HG03095 (cell line): ENCODE results near the gene HECW1.

Experiments used
- ATAC-seq: cut with Tn5 transposase; IDR thresholded peaks from one replicate; pipeline ENCODE4 v1.9.1; 2021; ENCODE audit warnings: moderate library complexity; ENCODE audit not compliant: unreplicated experiment

Gene HECW1

DNA sequence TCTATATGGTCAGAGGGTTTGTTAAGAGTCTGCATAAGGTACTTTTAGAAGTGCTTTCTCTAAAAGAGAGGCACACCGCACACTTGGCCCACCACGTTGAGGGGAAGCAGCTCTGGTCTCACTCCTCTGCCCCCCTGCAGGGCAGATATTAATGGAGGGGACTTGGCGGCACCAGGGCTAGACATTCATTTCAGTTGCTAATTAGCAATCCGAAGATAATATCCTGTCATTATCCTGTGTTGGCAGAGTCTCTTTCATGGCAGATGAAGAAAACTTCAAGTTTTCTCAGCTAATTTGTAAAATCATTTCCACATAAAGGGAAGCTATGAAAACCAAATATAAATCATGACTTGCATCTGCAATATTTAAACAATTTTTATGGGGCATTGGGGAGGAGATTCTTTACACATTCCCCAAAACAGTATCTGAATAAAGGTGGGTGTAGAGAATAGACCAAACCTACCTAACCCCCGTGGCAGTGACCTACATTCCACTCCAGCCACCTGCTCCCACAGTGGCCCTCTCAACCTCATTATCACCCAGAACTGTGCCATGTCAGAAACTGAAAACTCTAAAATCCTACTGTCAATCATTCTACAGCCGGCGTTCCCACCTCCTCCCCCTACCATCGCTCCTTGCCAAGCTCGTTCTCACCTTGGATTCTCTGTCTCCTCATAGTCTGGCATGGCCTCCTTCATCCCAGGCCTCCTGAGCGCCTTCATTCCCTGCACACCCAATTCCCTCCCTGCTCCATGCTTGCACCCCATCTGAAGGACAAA, 416.3 kb downstream of the HECW1 start:
- ATAC-seq: no peak

DNA sequence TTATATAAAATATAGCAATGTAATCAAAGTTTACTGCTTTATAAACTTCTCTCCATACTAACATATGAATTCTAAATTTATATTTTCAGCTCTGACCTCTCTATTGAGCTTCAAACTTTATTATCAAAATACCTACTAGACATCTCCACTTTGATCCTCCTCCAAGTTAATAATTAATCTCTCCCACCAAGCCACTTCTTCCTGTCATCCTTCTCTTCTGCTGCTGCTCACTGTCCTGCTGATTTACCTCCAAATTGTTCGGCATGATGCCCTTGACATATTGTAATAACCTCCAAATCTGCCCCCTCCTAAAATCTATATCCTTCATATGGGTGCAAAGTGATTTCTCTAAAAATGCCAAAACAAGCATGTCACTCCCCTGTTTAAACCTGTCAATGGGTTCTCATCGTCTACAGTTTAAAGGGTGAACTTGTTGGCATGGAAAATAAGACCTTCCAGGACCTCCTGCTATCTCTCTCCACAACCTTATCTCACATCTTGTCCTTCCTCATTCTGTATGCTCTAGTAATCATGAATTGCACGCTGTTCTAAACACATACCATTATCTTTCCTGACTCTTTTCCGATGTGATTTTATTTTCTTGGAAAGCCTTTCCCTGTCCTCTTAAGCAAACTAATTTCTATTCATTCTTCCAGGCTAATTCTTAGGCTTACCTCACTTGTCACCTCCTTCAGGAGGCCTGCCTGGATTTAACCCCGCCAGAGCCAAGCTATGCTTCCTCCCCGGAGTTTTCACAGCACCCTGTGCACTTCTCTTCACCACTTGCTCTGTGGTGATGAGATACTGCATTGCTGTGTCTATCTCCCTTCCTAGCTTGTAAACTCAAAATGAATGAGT, 418.3 kb downstream of the HECW1 start:
- no peak for ATAC-seq

DNA sequence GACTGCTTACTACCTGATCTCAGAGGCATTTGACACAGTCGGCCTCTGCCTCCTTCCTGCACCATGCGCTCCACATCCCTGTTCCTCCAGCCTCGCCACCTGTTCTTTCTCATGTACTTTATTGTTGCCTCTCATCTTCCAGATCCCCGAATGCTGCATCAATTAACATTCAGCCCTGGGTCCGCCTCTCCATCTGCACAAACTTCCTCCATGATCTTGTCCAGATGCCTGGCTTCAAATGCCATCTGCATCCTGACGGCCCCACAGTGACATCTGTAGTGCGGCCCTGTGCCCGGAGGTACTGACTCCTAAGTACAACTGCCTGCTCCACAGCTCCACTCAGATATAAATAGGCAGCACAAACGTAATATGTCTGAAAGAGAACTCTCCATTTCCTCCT, 419.3 kb downstream of the HECW1 start:
- no peak for ATAC-seq

DNA sequence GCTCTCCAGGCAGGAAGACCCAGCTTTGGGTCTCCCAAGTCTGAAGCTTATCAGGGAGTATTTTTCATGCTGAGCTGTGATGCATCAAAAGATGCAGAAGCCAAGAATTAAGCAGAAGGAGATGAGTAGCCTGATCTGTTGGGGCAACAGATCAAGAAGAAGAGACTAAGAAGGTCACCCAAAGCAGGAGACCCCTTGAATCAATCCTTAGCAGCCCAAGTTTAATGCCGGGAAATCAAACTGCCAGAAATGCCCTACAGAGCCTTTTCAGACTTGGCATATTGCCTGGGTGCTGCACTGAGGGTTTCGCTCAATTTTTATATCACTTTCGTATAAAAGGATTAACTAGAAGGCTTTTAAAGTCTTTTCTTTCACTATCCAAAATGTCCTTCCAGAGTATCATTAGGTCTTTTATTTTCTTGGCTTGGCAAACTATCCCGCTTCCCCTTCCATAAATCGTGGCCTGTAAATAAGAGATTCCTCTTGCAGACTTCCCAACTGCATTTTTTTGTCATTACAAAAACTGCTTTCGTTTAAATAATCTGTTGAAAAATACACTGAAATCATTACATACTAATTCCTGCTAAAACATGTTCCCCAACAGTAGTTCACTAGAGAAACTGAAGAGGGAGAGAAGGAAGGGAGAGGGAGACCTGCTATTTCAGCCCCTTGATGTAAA, 421.5 kb downstream of the HECW1 start:
- ATAC-seq: no peak

DNA sequence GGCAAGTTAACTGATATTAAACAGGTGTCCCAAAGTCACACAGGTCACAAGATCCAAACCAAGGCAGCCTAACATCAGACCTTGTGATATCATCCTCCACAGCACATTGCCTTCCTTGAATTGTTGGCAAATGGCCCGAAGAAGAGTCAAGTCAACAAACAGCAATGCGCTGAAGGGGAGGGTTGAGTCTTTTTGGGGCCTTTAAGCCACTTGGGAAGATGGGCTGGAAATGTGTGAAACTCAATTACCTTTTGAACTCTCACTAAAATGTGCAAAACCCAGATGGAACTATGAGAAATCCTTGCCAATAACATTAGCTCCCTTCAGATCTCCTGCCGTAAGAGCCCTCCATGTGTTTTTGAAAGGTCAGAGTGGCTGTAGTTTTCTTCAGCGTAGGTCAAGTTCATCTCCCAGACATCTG, 422.6 kb downstream of the HECW1 start:
- no peak for ATAC-seq

DNA sequence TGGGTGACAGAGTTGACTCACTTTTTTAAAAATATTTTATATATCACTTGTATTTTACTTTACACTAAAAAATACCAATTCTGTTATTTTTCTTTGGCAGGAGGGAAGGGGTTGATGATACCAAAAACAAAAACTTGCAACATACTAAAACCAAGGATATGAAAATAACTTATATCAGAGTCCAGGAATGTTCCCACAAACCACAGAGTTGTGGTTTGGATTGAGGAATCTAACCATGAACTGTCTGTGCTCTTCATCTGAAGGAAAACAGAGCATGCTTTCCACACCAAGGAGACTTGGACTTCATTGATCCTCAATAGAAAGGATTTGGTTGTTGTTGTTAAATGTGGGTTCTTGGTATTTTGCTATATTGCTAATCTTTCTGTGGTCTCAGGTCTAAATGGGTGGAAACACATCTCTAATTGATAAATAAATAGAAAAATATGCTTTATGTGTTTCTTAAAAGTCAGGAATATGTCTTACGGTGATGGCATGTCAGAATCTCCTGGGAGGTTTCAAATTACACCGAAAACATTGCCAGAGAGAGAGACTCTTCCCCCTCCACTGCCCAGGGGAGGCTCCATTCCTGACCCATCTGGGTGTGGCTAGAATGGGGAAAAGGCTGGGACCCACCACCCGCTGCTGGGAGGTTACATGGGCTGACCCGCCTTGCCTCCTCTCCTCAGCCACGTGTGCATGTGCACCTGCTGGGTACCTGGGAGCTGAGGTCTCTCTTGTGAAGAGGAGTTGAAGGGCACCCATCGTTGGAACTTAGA, 423.6 kb downstream of the HECW1 start:
- no peak for ATAC-seq

DNA sequence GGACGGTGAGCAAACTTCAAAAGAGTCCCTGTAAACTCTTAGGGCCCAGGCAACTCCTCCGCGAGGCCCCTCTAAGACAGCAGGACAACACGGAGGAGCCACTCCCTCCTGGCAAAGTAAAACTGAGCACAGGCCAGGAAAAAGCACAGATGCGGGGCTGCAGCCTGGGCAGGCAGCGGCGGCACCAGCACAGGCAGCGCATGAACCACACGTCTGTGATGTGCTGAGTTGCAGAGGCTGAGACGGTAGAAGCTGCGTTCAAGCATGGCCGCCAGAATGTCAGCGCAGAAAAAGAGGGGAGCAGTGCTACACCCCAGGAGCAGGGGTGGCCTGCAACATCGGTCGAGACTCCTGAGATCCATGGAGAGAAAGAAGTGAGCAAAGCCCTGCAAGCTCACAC, 424.3 kb downstream of the HECW1 start:
- ATAC-seq: no peak

DNA sequence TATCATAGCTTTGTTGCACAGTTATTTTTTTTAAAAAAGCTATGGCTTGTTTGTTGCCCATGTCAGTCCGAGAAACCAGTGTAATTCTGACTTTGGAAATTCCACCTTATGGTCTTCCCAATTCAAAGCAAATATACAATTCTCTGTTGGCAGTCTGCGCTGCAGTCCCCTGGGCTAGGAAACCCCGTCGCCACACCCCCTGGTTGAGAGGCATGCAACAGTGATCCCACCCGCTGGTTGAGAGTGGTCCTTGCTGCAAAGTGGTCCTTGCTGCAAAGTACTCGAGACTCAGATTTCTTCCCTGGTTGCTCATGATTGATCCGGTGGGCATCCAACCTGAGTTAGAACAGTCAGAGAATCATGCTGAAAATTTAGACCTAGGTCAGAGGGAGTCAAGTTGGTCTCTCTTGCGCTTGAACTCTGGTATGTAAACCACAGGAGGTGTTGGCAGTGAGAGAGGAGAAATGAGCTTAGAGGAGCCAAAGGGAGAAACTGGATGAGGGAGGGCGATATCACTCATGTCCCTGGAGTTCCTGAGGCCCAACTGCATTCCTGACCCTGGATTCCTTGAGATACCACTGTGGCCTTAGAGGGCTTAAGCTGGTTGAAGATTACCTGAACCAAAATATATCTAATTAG, 425.4 kb downstream of the HECW1 start:
- ATAC-seq: no peak

DNA sequence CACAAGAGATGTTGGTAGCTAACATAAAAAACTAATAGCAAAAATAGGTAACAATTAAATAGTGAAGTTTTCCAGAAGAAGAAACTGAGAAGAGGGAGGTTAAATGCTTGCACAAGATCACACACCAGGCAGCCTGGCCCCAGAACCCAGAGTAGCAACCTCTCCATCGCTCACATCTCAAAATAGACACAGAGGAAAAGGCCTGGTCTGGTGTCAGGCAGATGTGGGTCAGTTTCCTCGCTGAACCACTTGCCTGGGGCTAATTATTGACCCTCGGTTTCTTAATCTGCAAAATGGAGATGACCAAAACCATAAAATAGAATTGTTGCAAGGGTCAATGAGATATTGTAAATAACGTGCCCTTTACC, 425.9 kb downstream of the HECW1 start:
- ATAC-seq: no peak

DNA sequence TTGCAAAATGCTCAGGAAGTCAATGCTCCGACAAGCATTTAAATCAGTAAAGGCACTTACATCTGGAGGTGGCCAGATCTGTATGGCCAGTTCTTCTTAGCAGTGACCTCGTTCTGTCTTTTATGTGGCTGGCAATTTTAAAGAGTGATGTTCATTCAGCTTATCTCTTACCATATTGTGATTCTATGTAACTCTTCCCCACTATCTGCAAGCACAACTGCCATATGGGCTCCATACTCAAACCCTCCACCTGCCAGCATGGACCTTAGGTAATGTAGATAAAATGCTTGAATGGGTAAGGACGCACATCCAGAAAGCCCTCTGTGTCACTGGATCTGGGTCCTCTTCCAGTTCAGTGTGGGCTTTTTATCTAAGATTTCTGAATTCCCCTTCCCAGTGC, 428.0 kb downstream of the HECW1 start:
- ATAC-seq: no peak

DNA sequence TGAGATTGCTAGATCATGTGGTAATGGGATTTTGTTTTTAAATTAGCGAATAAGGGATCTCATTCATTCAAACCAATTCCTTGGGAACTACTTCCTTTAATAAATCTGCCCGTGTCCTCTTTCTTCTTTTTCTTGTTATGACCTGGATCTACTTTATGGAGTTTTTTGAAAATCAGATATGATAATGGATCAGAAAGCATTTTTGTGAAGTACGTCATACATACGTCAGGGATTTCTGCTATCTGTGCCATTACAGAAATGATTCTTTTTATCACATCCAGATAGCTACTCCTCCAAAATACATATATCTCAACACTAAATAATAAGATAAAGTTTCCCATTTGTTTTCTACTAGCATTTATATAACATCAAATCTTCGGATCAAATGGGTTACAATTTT, 430.3 kb downstream of the HECW1 start:
- no peak for ATAC-seq

DNA sequence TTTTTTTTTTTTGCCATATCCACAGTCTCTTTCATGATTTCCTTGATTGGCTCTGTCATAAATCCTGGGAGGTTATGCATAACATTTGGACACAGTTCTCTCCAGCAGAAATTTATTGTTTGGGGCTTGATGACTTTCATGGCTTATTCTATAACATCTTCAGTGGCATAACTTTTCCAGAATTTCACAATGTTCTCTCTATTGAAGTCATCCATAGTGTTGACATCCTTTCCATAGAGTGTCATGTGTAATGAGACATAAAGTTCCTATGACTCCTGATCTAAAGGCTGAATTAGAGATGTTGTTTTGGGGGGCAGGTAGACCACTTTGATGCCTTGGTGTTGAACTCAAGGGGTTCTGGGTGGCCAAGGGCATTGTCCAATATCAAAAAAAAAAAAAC, 433.8 kb downstream of the HECW1 start:
- ATAC-seq: no peak

DNA sequence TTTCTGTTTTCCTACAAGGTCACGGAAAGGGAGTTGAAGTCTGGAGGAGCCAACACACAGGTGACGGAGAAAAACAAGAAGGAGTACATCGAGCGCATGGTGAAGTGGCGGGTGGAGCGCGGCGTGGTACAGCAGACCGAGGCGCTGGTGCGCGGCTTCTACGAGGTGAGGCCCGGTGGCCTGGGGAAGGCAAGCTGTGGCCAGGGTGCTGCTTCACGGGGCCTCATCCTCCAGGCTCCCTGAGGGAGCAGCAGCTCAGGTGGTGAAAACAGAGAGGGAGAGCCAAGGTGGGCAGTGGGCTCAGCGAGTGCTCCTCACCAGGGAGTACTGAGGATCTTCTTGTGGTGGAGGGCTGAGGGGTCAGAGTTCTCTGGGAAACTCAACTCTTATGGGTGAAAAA, 438.0 kb downstream of the HECW1 start:
- no peak for ATAC-seq

DNA sequence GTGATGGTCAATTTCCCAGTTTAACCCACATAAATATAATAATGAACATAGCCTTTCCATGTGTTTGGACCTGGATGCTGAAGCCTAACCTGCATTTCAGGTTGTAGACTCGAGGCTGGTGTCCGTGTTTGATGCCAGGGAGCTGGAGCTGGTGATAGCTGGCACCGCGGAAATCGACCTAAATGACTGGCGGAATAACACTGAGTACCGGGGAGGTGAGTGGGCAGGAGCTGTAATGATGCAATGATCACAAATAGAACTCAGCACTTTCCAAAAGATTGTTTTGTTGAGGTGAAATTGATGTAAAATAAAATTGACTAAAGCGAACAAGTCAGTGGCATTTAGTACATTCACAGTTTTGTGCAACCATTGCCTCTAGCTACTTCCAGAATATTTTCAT, 439.7 kb downstream of the HECW1 start:
- no peak for ATAC-seq

DNA sequence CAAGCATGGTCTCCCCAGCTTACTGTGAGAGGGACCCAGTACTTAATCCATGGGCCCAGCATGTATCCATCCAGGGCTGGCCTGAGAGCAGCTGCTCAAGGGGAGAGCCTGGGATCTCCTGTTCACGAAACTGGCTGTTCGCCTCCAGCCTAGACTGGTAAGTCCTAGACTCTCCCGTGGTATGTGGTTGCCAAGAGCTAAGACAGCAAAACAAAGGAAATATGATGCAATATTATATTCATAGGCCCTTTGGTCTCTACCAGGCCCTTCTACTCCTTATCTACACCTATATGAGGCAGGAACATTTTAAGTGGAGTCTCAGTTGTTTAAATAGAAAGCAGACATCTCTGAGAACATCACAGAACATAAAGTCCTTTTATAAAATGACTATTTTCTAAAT, 441.6 kb downstream of the HECW1 start:
- ATAC-seq: no peak

DNA sequence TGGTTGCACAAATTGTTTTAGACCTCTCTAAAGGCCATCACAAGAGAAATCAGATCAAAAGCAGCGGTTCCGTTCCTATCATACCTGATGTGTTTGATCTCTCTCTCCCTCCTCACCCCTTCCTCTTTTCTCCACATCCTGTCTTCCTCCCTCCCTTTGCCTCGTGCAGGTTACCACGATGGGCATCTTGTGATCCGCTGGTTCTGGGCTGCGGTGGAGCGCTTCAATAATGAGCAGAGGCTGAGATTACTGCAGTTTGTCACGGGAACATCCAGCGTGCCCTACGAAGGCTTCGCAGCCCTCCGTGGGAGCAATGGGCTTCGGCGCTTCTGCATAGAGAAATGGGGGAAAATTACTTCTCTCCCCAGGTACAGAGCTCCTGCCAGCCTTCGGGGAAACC, 442.0 kb downstream of the HECW1 start:
- ATAC-seq: no peak

DNA sequence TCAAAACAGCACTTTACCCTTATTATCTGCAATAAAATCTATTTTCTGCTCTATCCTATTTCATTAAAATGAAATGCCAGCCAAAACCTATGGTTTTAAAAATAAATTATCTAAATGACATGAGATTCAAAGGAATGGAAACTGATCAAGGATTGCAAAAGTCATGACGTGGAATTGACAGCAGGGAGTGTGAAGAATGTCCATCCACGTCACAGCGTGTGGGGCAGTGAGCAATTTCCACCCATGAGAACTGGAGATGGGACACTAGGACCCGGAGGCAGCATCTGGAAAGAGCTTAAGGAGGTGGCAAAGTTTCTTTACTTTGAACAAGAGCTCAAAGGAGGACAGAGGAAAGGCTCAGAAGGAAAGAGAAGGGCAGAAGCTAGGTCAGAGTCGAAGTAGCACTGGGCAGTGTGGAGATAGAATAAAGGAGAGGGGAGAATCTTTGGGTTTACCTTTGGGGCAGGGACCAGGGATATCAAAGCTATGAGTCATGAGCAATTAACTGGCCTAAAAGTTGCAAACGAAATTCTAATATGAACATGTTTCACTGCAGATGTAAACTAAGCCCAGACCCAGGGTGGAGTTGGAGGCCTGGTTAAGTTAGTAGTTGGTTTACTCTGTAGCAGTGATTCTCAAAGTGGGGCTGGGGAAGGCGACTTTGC, 445.5 kb downstream of the HECW1 start:
- no peak for ATAC-seq

DNA sequence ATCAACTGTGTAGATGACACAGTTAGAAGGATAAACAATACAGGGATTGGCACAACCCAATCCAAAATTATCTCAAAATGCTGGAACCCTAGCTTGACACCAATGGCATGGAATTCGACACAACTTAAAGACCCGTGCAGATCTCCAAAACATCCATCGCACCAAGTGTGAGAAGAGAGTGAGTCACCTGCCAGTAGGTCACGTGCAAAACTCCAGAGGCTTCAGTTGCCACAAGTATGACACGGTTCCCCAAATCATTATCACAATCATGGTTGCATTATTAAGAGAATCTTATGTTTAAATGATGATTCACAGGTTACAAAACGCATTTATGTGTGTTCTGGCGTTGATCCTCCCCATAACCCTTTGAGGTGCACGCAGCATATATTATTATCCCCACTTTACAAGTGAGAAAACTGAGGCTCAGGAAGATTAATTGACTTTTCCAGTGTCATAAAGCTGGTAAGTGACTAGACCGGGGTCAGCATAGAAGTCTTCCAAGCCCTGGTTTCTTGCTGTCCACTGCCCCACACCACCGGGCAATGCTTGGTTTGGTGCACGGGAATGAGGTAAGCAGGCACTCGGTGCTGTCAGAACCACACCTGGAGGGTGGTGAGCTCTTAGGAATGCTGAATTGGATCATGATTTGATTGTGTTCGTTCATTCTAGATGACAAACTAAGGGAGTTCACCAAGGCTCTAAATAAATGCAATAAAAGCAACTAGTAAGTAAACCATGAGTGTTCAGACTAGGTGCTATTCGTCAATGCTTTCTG, 446.9 kb downstream of the HECW1 start:
- ATAC-seq: no peak

DNA sequence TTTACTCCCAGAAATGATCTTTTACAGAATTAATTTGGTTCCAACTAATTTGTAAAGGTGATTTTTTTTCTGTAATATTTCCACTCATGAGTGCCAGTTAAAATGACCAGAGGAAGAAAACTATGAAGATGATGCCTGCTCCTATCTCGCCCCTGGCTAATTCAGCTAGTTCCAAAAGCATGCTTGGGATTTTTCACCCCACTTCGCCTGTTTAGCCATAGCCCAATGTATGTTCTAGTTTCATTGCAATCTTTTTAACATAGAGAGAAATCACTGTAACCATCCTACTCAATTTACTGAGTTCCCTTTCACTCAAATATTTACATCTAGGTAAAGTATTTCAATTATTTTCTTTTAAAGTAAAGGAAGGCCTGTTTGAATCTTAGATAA, 447.5 kb downstream of the HECW1 start:
- no peak for ATAC-seq
